ENCODE data around the gene KCNQ4. TPM values are rescaled to one million over a fixed set of nuclear protein-coding genes. Genes with fewer than 3 reads are reported as not detected.

Gene KCNQ4
- total and polyA plus RNA-seq, 2 of the 13 experiments (the other 11 are each of a cell fraction or from before 2014, with no cell fraction given) = 0.02 to 0.09 TPM

GRCh38 chr1:40862008-40862863 lies 78.6 kb downstream of the KCNQ4 start, which contains the start of gene CITED4 (continued):
- TF ChIP-seq, protein P1, sequence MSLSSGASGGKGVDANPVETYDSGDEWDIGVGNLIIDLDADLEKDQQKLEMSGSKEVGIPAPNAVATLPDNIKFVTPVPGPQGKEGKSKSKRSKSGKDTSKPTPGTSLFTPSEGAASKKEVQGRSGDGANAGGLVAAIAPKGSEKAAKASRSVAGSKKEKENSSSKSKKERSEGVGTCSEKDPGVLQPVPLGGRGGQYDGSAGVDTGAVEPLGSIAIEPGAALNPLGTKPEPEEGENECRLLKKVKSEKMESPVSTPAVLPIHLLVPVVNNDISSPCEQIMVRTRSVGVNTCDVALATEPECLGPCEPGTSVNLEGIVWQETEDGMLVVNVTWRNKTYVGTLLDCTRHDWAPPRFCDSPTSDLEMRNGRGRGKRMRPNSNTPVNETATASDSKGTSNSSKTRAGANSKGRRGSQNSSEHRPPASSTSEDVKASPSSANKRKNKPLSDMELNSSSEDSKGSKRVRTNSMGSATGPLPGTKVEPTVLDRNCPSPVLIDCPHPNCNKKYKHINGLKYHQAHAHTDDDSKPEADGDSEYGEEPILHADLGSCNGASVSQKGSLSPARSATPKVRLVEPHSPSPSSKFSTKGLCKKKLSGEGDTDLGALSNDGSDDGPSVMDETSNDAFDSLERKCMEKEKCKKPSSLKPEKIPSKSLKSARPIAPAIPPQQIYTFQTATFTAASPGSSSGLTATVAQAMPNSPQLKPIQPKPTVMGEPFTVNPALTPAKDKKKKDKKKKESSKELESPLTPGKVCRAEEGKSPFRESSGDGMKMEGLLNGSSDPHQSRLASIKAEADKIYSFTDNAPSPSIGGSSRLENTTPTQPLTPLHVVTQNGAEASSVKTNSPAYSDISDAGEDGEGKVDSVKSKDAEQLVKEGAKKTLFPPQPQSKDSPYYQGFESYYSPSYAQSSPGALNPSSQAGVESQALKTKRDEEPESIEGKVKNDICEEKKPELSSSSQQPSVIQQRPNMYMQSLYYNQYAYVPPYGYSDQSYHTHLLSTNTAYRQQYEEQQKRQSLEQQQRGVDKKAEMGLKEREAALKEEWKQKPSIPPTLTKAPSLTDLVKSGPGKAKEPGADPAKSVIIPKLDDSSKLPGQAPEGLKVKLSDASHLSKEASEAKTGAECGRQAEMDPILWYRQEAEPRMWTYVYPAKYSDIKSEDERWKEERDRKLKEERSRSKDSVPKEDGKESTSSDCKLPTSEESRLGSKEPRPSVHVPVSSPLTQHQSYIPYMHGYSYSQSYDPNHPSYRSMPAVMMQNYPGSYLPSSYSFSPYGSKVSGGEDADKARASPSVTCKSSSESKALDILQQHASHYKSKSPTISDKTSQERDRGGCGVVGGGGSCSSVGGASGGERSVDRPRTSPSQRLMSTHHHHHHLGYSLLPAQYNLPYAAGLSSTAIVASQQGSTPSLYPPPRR (CRISPR knock-in tag; IDR thresholded peaks at IDR 0.05; ENCODE audit: borderline replicate concordance) = 0 out of 2 replicates have a peak, but pooled peaks have one; percentile 35
- TF ChIP-seq DMAP1 (CRISPR knock-in tag; IDR thresholded peaks at IDR 0.05) (no peak), ZFP62 (CRISPR knock-in tag; IDR thresholded peaks at IDR 0.05) (no peak), HOXA3 (CRISPR knock-in tag; IDR thresholded peaks at IDR 0.05) (peak; percentile 50; the same call in 1 of the 2 replicates), ZNF839 (CRISPR knock-in tag; IDR thresholded peaks at IDR 0.05; ENCODE audit: borderline replicate concordance) (no peak), CHCHD3 (CRISPR knock-in tag; IDR thresholded peaks at IDR 0.05) (peak; percentile 72; the same call in 1 of the 2 replicates), PAWR (CRISPR knock-in tag; IDR thresholded peaks at IDR 0.05; ENCODE audit: borderline replicate concordance) (no peak), SP5 (CRISPR knock-in tag; IDR thresholded peaks at IDR 0.05; ENCODE audit: borderline replicate concordance, low read depth) (peak; percentile 71; the same call in 1 of the 2 replicates), ZBTB49 (CRISPR knock-in tag; IDR thresholded peaks at IDR 0.05; ENCODE audit: borderline replicate concordance) (no peak), ZNF589 (CRISPR knock-in tag; conservative IDR thresholded peaks at IDR 0.05) (no peak), ZSCAN29 (CRISPR knock-in tag; conservative IDR thresholded peaks at IDR 0.05) (peak; percentile 76; the same call in 1 of the 2 replicates), HHEX (CRISPR knock-in tag; IDR thresholded peaks at IDR 0.05) (no peak), MED1 (CRISPR knock-in tag; IDR thresholded peaks at IDR 0.05) (peak; percentile 39), ZNF205 (CRISPR knock-in tag; IDR thresholded peaks at IDR 0.05) (0 out of 2 replicates have a peak, but pooled peaks have one; percentile 48), RAD21 (CRISPR knock-in tag; IDR thresholded peaks at IDR 0.05) (peak; percentile 57; the same call in 1 of the 2 replicates), ZNF546 (CRISPR knock-in tag; conservative IDR thresholded peaks at IDR 0.05) (peak; percentile 57; the same call in 1 of the 2 replicates), ZNF558 (CRISPR knock-in tag; IDR thresholded peaks at IDR 0.05; ENCODE audit: borderline replicate concordance) (no peak), GABPA (IDR thresholded peaks at IDR 0.05; ENCODE audit: low read depth, low read length) (no peak), GABPA (CRISPR knock-in tag; IDR thresholded peaks at IDR 0.05; ENCODE audit: low read depth) (no peak), NFKB2 (CRISPR knock-in tag; IDR thresholded peaks at IDR 0.05; ENCODE audit: borderline replicate concordance) (0 out of 2 replicates have a peak, but pooled peaks have one; percentile 45)
- TF ChIP-seq, protein P2, sequence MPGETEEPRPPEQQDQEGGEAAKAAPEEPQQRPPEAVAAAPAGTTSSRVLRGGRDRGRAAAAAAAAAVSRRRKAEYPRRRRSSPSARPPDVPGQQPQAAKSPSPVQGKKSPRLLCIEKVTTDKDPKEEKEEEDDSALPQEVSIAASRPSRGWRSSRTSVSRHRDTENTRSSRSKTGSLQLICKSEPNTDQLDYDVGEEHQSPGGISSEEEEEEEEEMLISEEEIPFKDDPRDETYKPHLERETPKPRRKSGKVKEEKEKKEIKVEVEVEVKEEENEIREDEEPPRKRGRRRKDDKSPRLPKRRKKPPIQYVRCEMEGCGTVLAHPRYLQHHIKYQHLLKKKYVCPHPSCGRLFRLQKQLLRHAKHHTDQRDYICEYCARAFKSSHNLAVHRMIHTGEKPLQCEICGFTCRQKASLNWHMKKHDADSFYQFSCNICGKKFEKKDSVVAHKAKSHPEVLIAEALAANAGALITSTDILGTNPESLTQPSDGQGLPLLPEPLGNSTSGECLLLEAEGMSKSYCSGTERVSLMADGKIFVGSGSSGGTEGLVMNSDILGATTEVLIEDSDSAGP (CRISPR knock-in tag; IDR thresholded peaks at IDR 0.05; ENCODE audit: borderline replicate concordance) = peak; percentile 52; the same call in 1 of the 2 replicates

Measured in HepG2 (cell line).